Type B pancreatic cell (in vitro differentiated cells): ENCODE measurements around the gene ABHD13. TPM values are rescaled to one million over a fixed set of nuclear protein-coding genes. Genes with fewer than 3 reads are reported as not detected.
"Not testable (repeated sequence)": the region's sequence is repeated elsewhere in the genome, so short reads cannot be mapped to it uniquely, and the experiment has no call there.

Experiments
- DNase-seq: peaks from one replicate; pipeline ENCODE4 v3.0.0; 2021; ENCODE audit warnings: mixed read lengths; ENCODE audit not compliant: unreplicated experiment; ENCODE audit errors: extremely low spot score
- H3K27ac Mint-ChIP-seq: 2 replicates; pipeline ENCODE4 v1.8.0; 2021; ENCODE audit warnings: mild to moderate bottlenecking, mixed read lengths
- H3K27me3 Mint-ChIP-seq: 2 replicates; pipeline ENCODE4 v1.8.0; 2021; ENCODE audit warnings: mixed read lengths
- H3K36me3 Mint-ChIP-seq: 2 replicates; pipeline ENCODE4 v1.8.0; 2021; ENCODE audit warnings: mixed read lengths
- H3K4me1 Mint-ChIP-seq: one replicate; pipeline ENCODE4 v1.8.0; 2021; ENCODE audit warnings: mixed read lengths; ENCODE audit not compliant: unreplicated experiment
- H3K4me3 Mint-ChIP-seq: 2 replicates; pipeline ENCODE4 v1.8.0; 2021; ENCODE audit warnings: mild to moderate bottlenecking, mixed read lengths
- H3K9me3 Mint-ChIP-seq: 2 replicates; pipeline ENCODE4 v1.8.0; 2021; ENCODE audit warnings: mixed read lengths
- total RNA-seq: library from RNA; stranded (reverse); gene quantifications from 2 replicates; pipeline ENCODE4 v1.2.1, GENCODE V29; 2021; ENCODE audit warnings: low replicate concordance
- TF ChIP-seq, protein P1 (sequence below): fragments of 200-600 bp; sonication (generic); conservative IDR thresholded peaks from 2 replicates; pipeline ENCODE4 v1.5.0; 2021; ENCODE audit warnings: antibody characterized with exemption, mild to moderate bottlenecking

Gene ABHD13
- total RNA-seq, 1 donor from 2014 or later, result 9.0 TPM

DNA sequence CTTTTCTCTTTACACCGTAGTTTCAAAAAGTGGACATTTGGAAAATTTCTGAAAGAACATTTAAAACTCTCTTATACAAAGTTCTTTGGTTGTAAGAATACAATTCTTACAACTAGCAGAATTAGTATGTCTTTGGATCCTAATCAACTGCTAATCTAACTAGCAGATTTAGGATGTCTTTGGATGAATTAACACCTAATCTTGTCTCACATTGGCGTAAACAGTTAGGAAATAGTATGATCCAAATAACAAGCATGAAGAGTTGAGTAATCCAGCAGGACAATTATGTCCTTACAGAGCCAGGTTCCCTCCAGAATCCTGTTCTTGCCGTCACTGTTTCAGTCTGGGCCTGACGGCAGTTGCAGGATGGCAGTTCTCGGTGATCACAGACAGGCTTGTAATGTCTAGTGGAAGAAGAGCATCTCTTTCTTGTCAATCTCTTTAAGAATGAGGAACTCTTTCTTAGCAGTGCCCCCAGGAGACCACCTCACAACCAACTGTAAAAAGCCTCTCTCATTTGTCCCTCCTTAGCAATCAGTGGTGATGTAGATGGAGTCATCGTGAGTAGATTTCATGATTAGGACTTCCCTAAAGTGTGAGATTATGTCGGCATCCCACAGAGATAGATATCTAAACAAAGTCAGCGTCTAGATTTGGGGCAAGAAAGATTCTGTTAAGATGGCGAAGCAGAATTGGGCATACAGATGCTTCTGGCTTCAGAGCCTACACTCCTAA is 45.6 kb downstream of the ABHD13 start:
- H3K4me3 Mint-ChIP-seq, result no peak overlapping the region
- peaks cover 3% of the 10 kb centered on the region for H3K36me3 Mint-ChIP-seq
- TF ChIP-seq, protein P1, sequence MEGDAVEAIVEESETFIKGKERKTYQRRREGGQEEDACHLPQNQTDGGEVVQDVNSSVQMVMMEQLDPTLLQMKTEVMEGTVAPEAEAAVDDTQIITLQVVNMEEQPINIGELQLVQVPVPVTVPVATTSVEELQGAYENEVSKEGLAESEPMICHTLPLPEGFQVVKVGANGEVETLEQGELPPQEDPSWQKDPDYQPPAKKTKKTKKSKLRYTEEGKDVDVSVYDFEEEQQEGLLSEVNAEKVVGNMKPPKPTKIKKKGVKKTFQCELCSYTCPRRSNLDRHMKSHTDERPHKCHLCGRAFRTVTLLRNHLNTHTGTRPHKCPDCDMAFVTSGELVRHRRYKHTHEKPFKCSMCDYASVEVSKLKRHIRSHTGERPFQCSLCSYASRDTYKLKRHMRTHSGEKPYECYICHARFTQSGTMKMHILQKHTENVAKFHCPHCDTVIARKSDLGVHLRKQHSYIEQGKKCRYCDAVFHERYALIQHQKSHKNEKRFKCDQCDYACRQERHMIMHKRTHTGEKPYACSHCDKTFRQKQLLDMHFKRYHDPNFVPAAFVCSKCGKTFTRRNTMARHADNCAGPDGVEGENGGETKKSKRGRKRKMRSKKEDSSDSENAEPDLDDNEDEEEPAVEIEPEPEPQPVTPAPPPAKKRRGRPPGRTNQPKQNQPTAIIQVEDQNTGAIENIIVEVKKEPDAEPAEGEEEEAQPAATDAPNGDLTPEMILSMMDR, result no peak
- no peak overlapping the region for H3K27ac Mint-ChIP-seq
- H3K27me3 Mint-ChIP-seq, result no peaks in the 10 kb centered on the region
- DNase-seq, result no peak
- H3K4me1 Mint-ChIP-seq, result no peaks in the 10 kb centered on the region
- H3K9me3 Mint-ChIP-seq, result no peaks in the 10 kb centered on the region

DNA sequence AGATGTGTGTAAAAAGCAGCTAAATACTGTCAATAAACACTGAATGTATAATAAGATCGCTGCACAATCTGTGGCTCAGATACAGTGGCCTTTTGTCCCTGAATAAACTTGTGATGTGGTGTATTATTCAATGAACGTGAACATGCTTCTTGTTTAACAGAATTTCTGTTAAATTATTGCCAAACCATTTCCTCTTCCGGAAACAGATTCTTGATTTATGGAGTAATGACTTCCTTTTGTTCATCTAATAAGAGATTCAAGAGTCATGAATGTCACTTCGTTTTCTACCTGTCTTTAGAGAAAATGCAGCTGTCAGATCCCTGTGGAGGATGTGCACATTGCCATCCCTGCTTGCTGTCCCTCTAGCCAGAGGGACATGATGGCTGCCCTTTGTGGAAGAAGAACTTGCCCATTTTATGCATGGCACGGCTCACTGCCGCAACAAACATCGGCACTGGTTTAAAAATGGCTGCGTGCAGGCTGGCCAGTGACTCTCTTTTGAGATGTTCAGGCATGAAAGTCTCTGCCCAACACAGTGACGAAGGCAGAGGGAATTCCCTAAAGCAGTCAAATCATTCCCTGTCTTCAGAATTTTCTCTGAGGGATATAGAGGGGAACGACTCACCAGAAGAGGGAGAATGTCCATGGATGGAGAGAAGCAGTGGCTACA is 48.3 kb downstream of the ABHD13 start:
- DNase-seq, result no peak
- no peaks in the 10 kb centered on the region for H3K9me3 Mint-ChIP-seq
- H3K27ac Mint-ChIP-seq, result no peak overlapping the region
- H3K27me3 Mint-ChIP-seq, result no peaks in the 10 kb centered on the region
- H3K4me1 Mint-ChIP-seq, result peaks cover 8% of the 10 kb centered on the region
- TF ChIP-seq, protein P1, result no peak
- H3K36me3 Mint-ChIP-seq, result peaks cover 3% of the 10 kb centered on the region
- H3K4me3 Mint-ChIP-seq, result no peak overlapping the region

DNA sequence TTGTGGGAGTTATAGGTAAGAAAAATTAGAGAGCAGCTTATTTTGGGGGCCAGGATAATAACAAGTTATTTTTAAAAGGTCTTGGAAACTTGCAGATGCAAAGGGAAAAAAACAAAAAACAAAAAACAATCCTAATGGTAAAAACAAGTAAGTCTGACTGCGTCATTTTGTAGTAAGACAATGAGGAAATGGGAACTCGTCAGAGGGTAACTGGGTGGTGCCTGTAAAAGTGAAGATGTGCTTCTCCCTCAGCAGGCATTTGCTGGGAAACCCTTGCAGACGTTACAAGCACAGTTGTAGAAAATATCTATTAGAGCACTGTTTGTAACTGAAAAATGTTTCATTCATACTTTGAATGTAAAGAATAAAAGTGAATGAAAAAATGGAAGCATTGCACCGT is 49.2 kb downstream of the ABHD13 start:
- TF ChIP-seq, protein P1, result no peak
- no peaks in the 10 kb centered on the region for H3K27me3 Mint-ChIP-seq
- DNase-seq, result no peak
- H3K4me1 Mint-ChIP-seq, result peaks cover 8% of the 10 kb centered on the region
- peaks cover 3% of the 10 kb centered on the region for H3K36me3 Mint-ChIP-seq
- no peaks in the 10 kb centered on the region for H3K9me3 Mint-ChIP-seq
- no peak overlapping the region for H3K4me3 Mint-ChIP-seq
- no peak overlapping the region for H3K27ac Mint-ChIP-seq

DNA sequence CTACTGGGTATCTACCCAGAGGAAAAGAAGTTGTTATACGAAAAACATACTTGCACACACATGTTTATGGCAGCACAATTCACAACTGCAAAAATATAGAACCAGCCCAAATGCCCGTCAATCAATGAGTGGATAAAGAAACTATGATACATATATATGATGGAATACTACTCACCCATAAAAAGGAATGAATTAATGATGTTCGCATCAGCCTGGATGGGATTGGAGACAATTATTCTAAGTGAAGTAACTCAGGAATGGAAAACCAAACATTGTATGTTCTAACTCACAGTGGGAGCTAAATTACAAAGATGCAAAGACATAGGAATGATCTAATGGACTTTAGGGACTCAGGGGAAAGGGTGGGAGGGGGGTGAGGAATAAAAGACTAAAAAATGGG is 49.7 kb downstream of the ABHD13 start:
- not testable (repeated sequence) for H3K4me1 Mint-ChIP-seq, DNase-seq, H3K27me3 Mint-ChIP-seq, H3K9me3 Mint-ChIP-seq, H3K27ac Mint-ChIP-seq, H3K36me3 Mint-ChIP-seq, H3K4me3 Mint-ChIP-seq

DNA sequence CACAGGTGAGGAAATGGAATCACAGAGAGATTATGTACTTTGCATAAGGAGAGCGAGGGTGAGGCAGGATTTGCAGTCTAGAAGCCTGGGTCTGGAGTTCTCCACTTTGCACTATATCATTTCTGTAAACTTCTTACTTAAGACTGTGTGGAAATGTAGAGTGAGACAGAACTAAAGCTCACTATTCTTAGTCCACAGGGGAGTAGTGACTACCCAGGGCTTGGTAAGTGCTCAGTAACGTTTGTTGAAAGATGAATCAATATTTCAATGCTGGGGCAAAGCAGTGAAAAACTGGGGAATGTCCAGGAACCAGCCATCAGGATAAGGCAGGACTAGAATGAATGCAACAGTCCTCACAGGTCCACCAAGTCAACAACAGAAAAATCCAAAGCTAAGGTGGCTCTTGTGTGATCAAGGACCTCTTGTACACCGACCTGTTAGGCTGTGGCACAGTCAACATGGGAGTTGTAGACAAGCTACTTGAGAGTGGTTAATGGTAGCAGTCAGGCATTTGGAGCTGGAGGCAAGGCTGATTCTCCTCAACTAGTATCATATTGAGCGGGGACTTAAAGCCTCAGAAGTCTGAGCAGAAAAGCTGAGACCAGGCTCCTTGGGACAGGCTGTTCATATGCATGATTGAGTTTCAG is 50.4 kb downstream of the ABHD13 start:
- no peaks in the 10 kb centered on the region for H3K9me3 Mint-ChIP-seq
- no peak overlapping the region for H3K4me3 Mint-ChIP-seq
- peaks cover 8% of the 10 kb centered on the region for H3K4me1 Mint-ChIP-seq
- TF ChIP-seq, protein P1, result no peak
- no peak overlapping the region for H3K27ac Mint-ChIP-seq
- DNase-seq, result no peak
- no peaks in the 10 kb centered on the region for H3K27me3 Mint-ChIP-seq
- peaks cover 3% of the 10 kb centered on the region for H3K36me3 Mint-ChIP-seq
